ENCODE measurements around the gene C6orf62.

- TF ChIP-seq CREB1 (CRISPR knock-in tag; IDR thresholded peaks at IDR 0.05; ENCODE audit: low read depth) = no peak
- no peak for TF ChIP-seq POLR2AphosphoS5 (IDR thresholded peaks at IDR 0.05; ENCODE audit: low read depth)
- TF ChIP-seq EZH2phosphoT487 (IDR thresholded peaks at IDR 0.05; ENCODE audit: unreplicated experiment) = no peak
- no peak for TF ChIP-seq EZH2 (IDR thresholded peaks at IDR 0.05; ENCODE audit: low read depth, unreplicated experiment)
- TF ChIP-seq CTCF (conservative IDR thresholded peaks at IDR 0.05; ENCODE audit: low read depth in 2 of 2) = no peak
- no peak for TF ChIP-seq REST (IDR thresholded peaks at IDR 0.05; ENCODE audit: unreplicated experiment)
- no peak for TF ChIP-seq STAT1 (IDR thresholded peaks at IDR 0.05; ENCODE audit: unreplicated experiment)
- no peak for TF ChIP-seq JUNB (IDR thresholded peaks at IDR 0.05; ENCODE audit: unreplicated experiment)
- no peak for TF ChIP-seq ZNF114 (CRISPR knock-in tag; IDR thresholded peaks at IDR 0.05)
Measured at GRCh38 chr6:24763578-24763977, 44.6 kb upstream of the C6orf62 start.
